ENCODE measurements around the gene NUP205. TPM values are rescaled to one million over a fixed set of nuclear protein-coding genes. Genes with fewer than 3 reads are reported as not detected.
A peak's percentile ranks its signal among the peaks of the same experiment; 100 is the strongest.

The NUP205 gene
- total RNA-seq, 1 experiment from 2014 or later: 86.7 TPM

DNA sequence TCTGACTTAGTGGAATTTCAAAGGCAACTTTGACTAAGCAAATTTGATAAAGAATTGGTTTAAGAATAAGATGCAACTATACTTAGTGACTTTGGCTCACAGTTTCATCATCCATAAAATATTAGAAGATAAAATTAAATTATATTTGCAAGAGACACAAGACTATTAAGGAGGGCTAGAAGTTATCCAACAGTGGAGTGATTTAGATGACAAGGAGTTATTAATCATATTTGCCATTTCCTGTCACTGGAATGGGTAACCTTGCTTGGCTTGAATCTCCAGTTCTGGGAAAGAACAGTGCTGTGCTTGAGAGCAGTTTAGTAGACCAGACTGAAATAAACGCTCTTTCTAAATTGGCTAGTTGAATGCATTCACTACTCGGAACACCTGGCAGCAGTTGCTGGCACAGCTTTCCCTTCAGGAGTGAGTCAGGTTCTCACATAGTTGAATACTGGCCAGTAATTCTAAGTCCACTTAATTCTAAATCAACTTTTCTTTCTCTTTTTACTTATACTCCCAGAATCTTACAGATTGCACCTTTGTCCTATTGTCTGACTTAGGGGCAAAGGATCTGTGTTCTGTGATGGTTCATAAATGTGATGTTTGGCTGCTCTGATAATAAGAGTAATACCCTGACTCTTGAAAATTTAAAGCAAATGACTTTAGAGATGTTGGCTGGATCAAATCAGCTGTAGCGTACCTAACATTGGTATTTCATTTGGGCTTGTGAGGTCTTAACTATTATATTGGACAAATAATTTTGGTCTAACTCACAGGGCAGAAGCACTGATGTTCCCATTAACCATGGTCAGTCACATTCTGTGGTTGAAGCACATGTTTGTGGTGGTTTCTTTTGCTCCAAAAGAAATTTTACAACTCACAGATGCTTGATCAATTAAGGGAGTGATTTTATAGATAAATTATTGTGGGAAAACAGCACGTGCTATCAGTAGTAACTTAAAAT is 121.2 kb downstream of the NUP205 start:
- intact Hi-C loops (cut with micrococcal nuclease): loop anchor here (2.0 kb wide), 1 partner anchor 38 kb away; no protein-coding TSS in a partner anchor
- Histone ChIP-seq H4K20me1 (ENCODE audit: low read length) (no peaks in the 10 kb centered on the region), H3K27me3 (ENCODE audit: low read length) (no peaks in the 10 kb centered on the region), H3K9ac (ENCODE audit: low read length) (no peak overlapping the region), H3K4me2 (ENCODE audit: low read length) (peak overlapping the region; percentile 52), H3K36me3 (ENCODE audit: low read depth, low read length) (peaks cover 9% of the 10 kb centered on the region), H3K27ac (ENCODE audit: low read length) (peak overlapping the region; percentile 28), H3K4me3 (ENCODE audit: low read length) (peak overlapping the region; percentile 5; the same call in 1 of the 2 replicates), H3F3A (ENCODE audit: low read length, unreplicated experiment) (no peaks in the 10 kb centered on the region), H3K4me1 (ENCODE audit: insufficient read depth, low read length) (peaks cover 26% of the 10 kb centered on the region), H3K9me3 (ENCODE audit: low read length) (no peaks in the 10 kb centered on the region), H3K79me2 (ENCODE audit: low read length) (peaks cover 7% of the 10 kb centered on the region; the same call in 1 of the 2 replicates), H3K9me2 (replicated peaks; ENCODE audit: low read length) (no peaks in the 10 kb centered on the region), H2AFZ (ENCODE audit: low read length) (no peak overlapping the region)
- peak; percentile 94 for ATAC-seq
- ChIA-PET CTCF (no interaction called here), POLR2A (ENCODE audit: unreplicated experiment) (no interaction called here)
- TF ChIP-seq EZH2 (IDR thresholded peaks at IDR 0.05; ENCODE audit: low read length, unreplicated experiment): no peak
- TF ChIP-seq EZH2phosphoT487 (IDR thresholded peaks at IDR 0.05; ENCODE audit: borderline replicate concordance, low read length): no peak
- TF ChIP-seq, protein P1, sequence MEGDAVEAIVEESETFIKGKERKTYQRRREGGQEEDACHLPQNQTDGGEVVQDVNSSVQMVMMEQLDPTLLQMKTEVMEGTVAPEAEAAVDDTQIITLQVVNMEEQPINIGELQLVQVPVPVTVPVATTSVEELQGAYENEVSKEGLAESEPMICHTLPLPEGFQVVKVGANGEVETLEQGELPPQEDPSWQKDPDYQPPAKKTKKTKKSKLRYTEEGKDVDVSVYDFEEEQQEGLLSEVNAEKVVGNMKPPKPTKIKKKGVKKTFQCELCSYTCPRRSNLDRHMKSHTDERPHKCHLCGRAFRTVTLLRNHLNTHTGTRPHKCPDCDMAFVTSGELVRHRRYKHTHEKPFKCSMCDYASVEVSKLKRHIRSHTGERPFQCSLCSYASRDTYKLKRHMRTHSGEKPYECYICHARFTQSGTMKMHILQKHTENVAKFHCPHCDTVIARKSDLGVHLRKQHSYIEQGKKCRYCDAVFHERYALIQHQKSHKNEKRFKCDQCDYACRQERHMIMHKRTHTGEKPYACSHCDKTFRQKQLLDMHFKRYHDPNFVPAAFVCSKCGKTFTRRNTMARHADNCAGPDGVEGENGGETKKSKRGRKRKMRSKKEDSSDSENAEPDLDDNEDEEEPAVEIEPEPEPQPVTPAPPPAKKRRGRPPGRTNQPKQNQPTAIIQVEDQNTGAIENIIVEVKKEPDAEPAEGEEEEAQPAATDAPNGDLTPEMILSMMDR (conservative IDR thresholded peaks at IDR 0.05; ENCODE audit: low read depth, low read length): no peak
- no TSS peak for BruUV-seq (replicated peaks)
- peak; percentile 90 for DNase-seq

DNA sequence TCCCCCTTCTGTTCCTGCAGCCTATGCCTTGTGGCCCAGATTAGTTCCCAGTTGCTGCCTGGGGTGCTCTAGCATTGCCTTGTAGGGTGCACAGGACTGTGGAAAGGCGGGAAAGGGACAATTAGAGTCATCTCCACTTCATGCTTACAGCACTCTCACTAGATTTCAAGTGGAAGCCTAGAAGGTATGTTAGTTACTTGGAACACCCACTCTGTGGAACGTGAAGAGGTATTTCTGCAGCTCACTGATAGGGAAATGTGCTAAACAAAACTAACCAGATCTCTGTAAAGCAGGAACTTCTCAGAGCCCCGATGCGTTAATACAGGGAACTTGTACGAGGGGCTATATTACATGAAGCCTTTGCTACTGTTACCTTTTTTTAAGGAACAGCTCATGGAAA is 124.0 kb downstream of the NUP205 start:
- Histone ChIP-seq H4K20me1 (ENCODE audit: low read length) (no peaks in the 10 kb centered on the region), H2AFZ (ENCODE audit: low read length) (no peak overlapping the region), H3K4me2 (ENCODE audit: low read length) (no peak overlapping the region), H3K4me3 (ENCODE audit: low read length) (no peak overlapping the region), H3K9me3 (ENCODE audit: low read length) (no peaks in the 10 kb centered on the region), H3K27me3 (ENCODE audit: low read length) (no peaks in the 10 kb centered on the region), H3K4me1 (ENCODE audit: insufficient read depth, low read length) (peaks cover 26% of the 10 kb centered on the region), H3K9me2 (replicated peaks; ENCODE audit: low read length) (no peaks in the 10 kb centered on the region), H3K36me3 (ENCODE audit: low read depth, low read length) (no peaks in the 10 kb centered on the region), H3F3A (ENCODE audit: low read length, unreplicated experiment) (no peaks in the 10 kb centered on the region), H3K79me2 (ENCODE audit: low read length) (no peaks in the 10 kb centered on the region), H3K9ac (ENCODE audit: low read length) (no peak overlapping the region), H3K27ac (ENCODE audit: low read length) (no peak overlapping the region)
- ChIA-PET CTCF (no interaction called here), POLR2A (ENCODE audit: unreplicated experiment) (no interaction called here)
- ATAC-seq (no peak), DNase-seq (no peak)
- TF ChIP-seq EZH2phosphoT487 (IDR thresholded peaks at IDR 0.05; ENCODE audit: borderline replicate concordance, low read length): no peak
- TF ChIP-seq, protein P1 (conservative IDR thresholded peaks at IDR 0.05; ENCODE audit: low read depth, low read length): no peak
- TF ChIP-seq EZH2 (IDR thresholded peaks at IDR 0.05; ENCODE audit: low read length, unreplicated experiment): no peak
- intact Hi-C loops (cut with micrococcal nuclease): no loop called here
- BruUV-seq (replicated peaks): no TSS peak

DNA sequence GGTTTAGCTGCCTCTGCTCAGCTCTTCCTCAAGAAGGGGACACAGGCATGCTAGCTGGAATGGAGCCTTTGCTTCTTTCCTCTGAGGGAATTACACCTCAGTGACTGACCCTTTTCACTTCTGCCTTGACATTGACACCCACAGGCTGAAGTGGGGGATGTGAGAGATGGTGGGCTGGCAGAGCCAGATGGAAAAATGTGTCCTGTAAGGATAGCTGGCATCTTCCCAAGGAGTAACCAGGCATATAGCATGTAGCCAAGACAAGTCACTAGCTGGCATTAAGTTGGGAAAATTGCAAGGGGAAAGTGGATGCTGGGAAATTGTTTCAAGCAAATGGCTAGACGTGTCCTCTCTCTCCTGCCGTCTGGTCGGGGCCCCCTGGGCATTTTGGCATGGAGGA is 124.5 kb downstream of the NUP205 start:
- Histone ChIP-seq H3K9me2 (replicated peaks; ENCODE audit: low read length) (no peaks in the 10 kb centered on the region), H2AFZ (ENCODE audit: low read length) (no peak overlapping the region), H3F3A (ENCODE audit: low read length, unreplicated experiment) (no peaks in the 10 kb centered on the region), H3K36me3 (ENCODE audit: low read depth, low read length) (no peaks in the 10 kb centered on the region), H3K79me2 (ENCODE audit: low read length) (no peaks in the 10 kb centered on the region), H3K27ac (ENCODE audit: low read length) (no peak overlapping the region), H3K9me3 (ENCODE audit: low read length) (no peaks in the 10 kb centered on the region), H3K9ac (ENCODE audit: low read length) (no peak overlapping the region), H3K4me1 (ENCODE audit: insufficient read depth, low read length) (peaks cover 26% of the 10 kb centered on the region), H4K20me1 (ENCODE audit: low read length) (no peaks in the 10 kb centered on the region), H3K4me3 (ENCODE audit: low read length) (no peak overlapping the region), H3K4me2 (ENCODE audit: low read length) (no peak overlapping the region), H3K27me3 (ENCODE audit: low read length) (no peaks in the 10 kb centered on the region)
- ChIA-PET CTCF (no interaction called here), POLR2A (ENCODE audit: unreplicated experiment) (no interaction called here)
- BruUV-seq (replicated peaks): no TSS peak
- TF ChIP-seq, protein P1 (conservative IDR thresholded peaks at IDR 0.05; ENCODE audit: low read depth, low read length): no peak
- TF ChIP-seq EZH2 (IDR thresholded peaks at IDR 0.05; ENCODE audit: low read length, unreplicated experiment): no peak
- no peak for TF ChIP-seq EZH2phosphoT487 (IDR thresholded peaks at IDR 0.05; ENCODE audit: borderline replicate concordance, low read length)
- DNase-seq (no peak), ATAC-seq (no peak)
- intact Hi-C loops (cut with micrococcal nuclease): no loop called here
